Measurements from ENCODE around the gene NAGPA. TPM values are rescaled to one million over a fixed set of nuclear protein-coding genes. Genes with fewer than 3 reads are reported as not detected.

Gene NAGPA
- total and polyA plus RNA-seq, 2 of the 13 experiments (the other 11 are each of a cell fraction or from before 2014, with no cell fraction given), result 27.1 to 60.3 TPM

DNA sequence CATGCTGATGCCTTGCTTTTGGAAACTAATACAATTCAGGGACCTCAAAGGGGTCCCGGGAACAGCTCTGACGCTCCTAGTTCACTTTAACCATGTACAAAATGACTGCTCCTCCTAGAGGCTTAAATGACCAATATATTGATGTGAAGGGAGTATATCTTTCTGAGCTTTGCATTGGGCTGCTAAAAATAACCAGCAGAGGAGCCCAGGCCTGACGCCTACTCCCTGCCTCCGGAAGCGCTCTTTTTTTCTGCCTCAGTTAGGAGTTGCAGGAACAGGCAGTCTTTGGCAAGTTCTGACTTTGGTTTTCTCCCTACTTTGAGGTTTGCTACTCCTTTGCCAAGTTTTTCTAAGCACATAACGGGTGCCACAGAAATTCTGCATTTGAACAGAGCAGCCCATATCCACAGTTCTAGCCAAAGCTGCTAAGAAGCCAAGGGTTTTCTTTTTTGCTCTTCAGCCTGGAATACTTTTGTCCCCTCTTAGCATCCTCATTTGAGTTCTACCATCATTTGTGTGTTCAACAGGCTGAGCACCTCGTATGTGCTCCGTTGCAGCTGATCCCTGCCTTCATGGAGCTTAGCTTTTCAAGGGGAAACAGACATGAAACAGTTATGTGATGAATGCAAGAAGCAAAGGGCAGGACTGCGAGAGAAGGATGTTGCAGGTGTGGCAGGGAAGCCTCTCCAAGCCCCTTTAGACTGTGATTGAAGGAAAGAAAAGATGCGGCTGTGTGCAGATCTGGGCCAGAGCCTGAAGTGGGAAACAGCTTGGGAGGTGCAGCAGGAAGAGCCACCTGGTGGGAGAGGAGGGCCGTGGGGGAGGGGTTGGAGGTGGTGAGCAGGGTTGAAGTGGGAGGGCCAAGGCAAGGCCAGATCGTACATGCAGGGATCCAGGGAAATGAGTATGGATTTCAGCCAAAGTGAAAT, 2.8 kb upstream of the NAGPA start (continued):
- TF ChIP-seq UBTF (CRISPR knock-in tag; IDR thresholded peaks at IDR 0.05) (0 out of 2 replicates have a peak, but pooled peaks have one; percentile 28), ZSCAN31 (CRISPR knock-in tag; IDR thresholded peaks at IDR 0.05; ENCODE audit: low read depth) (peak; percentile 69), KLF16 (CRISPR knock-in tag; IDR thresholded peaks at IDR 0.05) (no peak), TIGD3 (CRISPR knock-in tag; IDR thresholded peaks at IDR 0.05; ENCODE audit: borderline replicate concordance) (no peak), ZNF501 (CRISPR knock-in tag; IDR thresholded peaks at IDR 0.05) (peak; percentile 83), FOXM1 (CRISPR knock-in tag; IDR thresholded peaks at IDR 0.05) (no peak), BCLAF1 (IDR thresholded peaks at IDR 0.05) (no peak), ELF1 (CRISPR knock-in tag; IDR thresholded peaks at IDR 0.05) (peak; percentile 18; the same call in 1 of the 2 replicates), FOXO1 (CRISPR knock-in tag; IDR thresholded peaks at IDR 0.05) (no peak), SAP130 (CRISPR knock-in tag; IDR thresholded peaks at IDR 0.05; ENCODE audit: low read depth) (peak; percentile 22; the same call in 1 of the 2 replicates), ZNF615 (CRISPR knock-in tag; IDR thresholded peaks at IDR 0.05; ENCODE audit: borderline replicate concordance) (no peak), ZBTB14 (CRISPR knock-in tag; IDR thresholded peaks at IDR 0.05) (no peak), ZSCAN9 (CRISPR knock-in tag; IDR thresholded peaks at IDR 0.05; ENCODE audit: borderline replicate concordance) (0 out of 2 replicates have a peak, but pooled peaks have one; percentile 29), CAMTA2 (CRISPR knock-in tag; IDR thresholded peaks at IDR 0.05; ENCODE audit: borderline replicate concordance) (0 out of 2 replicates have a peak, but pooled peaks have one; percentile 11)
- TF ChIP-seq, protein P1, sequence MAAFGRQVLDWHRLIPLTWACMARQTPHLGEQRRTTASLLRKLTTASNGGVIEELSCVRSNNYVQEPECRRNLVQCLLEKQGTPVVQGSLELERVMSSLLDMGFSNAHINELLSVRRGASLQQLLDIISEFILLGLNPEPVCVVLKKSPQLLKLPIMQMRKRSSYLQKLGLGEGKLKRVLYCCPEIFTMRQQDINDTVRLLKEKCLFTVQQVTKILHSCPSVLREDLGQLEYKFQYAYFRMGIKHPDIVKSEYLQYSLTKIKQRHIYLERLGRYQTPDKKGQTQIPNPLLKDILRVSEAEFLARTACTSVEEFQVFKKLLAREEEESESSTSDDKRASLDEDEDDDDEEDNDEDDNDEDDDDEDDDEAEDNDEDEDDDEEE (CRISPR knock-in tag; IDR thresholded peaks at IDR 0.05), result peak; percentile 44; the same call in 1 of the 2 replicates
- TF ChIP-seq, protein P2, sequence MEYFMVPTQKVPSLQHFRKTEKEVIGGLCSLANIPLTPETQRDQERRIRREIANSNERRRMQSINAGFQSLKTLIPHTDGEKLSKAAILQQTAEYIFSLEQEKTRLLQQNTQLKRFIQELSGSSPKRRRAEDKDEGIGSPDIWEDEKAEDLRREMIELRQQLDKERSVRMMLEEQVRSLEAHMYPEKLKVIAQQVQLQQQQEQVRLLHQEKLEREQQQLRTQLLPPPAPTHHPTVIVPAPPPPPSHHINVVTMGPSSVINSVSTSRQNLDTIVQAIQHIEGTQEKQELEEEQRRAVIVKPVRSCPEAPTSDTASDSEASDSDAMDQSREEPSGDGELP (IDR thresholded peaks at IDR 0.05; ENCODE audit: borderline replicate concordance, low read depth), result peak; percentile 56; the same call in 1 of the 2 replicates

All from HepG2 (cell line).